ENCODE data around the gene ZNF398.
"Not testable (repeated sequence)": the region's sequence is repeated elsewhere in the genome, so short reads cannot be mapped to it uniquely, and the experiment has no call there.

The ZNF398 gene

DNA sequence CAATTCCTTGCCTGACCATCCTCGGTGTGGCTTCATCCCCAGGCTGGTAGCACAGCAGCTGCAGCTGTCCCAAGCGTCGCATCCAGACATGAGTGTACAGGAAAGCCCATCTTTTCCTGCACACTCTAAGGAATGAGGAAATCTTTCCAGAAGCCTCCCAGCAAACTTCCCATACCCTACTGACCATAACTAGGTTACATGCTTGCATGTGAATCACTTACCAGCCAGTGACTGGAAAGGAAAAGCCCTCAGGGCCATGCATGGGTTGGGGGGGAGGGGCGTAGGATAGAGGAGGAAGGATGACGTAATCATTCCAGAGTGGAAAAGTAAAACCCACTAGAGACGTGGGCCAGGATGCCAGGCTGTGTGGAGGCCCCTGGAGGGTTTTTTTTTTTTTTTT is 73.3 kb downstream of the ZNF398 start:
- ChIA-PET CTCF (no interaction called here), POLR2A (no interaction called here)
- no peak for DNase-seq (ENCODE audit: extremely low spot score)
- TF ChIP-seq, protein P1, sequence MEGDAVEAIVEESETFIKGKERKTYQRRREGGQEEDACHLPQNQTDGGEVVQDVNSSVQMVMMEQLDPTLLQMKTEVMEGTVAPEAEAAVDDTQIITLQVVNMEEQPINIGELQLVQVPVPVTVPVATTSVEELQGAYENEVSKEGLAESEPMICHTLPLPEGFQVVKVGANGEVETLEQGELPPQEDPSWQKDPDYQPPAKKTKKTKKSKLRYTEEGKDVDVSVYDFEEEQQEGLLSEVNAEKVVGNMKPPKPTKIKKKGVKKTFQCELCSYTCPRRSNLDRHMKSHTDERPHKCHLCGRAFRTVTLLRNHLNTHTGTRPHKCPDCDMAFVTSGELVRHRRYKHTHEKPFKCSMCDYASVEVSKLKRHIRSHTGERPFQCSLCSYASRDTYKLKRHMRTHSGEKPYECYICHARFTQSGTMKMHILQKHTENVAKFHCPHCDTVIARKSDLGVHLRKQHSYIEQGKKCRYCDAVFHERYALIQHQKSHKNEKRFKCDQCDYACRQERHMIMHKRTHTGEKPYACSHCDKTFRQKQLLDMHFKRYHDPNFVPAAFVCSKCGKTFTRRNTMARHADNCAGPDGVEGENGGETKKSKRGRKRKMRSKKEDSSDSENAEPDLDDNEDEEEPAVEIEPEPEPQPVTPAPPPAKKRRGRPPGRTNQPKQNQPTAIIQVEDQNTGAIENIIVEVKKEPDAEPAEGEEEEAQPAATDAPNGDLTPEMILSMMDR (IDR thresholded peaks at IDR 0.05; ENCODE audit: control extremely low read depth, extremely low read depth, low read depth, missing control alignments), result no peak

DNA sequence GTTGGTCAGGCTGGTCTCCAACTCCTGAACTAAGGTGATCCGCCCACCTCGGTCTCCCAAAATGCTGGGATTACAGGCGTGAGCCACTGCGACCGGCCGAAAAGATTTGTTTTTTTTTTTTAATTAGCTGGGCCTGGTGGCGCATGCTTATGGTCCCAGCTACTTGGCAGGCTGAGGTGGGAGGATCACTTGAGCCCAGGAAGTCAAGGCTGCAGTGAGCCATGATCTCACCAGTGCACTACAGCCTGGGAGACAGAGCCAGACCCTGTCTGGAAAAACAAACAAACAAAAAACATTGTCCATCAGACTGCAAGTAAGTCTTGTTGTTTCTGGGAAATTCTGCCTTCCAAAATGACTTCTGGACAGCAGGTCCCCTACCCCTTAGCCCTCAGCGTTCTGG is 75.9 kb downstream of the ZNF398 start:
- ChIA-PET CTCF (interaction anchor here (1.6 to 2.2 kb wide), 2 partner anchors 12 to 200 kb away, joined by 3 to 5 read pairs; no protein-coding TSS in a partner anchor), POLR2A (no interaction called here)
- no peak for DNase-seq (ENCODE audit: extremely low spot score)
- TF ChIP-seq, protein P1 (IDR thresholded peaks at IDR 0.05; ENCODE audit: control extremely low read depth, extremely low read depth, low read depth, missing control alignments), result no peak

DNA sequence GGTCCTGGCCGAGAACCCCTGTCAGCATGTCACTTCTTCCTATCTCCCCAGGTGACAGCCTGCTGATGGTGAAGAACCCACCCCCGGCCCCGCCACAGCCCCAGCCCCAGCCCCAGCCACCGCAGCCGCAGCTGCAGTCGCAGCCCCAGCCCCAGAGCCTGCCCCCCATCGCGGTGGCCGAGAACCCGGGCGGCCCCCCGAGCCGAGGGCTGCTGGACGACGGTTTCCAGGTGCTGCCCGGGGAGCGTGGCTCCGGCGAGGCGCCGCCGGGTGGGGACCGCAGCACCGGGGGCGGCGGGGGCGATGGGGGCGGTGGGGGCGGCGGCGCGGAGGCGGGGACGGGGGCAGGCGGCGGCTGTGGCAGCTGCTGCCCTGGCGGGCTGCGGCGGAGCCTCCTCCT is 76.5 kb downstream of the ZNF398 start:
- ChIA-PET CTCF (interaction anchor here (1.6 to 2.2 kb wide), 2 partner anchors 13 to 199 kb away, joined by 3 to 5 read pairs; no protein-coding TSS in a partner anchor), POLR2A (no interaction called here)
- TF ChIP-seq, protein P1 (IDR thresholded peaks at IDR 0.05; ENCODE audit: control extremely low read depth, extremely low read depth, low read depth, missing control alignments), result no peak
- no peak for DNase-seq (ENCODE audit: extremely low spot score)

DNA sequence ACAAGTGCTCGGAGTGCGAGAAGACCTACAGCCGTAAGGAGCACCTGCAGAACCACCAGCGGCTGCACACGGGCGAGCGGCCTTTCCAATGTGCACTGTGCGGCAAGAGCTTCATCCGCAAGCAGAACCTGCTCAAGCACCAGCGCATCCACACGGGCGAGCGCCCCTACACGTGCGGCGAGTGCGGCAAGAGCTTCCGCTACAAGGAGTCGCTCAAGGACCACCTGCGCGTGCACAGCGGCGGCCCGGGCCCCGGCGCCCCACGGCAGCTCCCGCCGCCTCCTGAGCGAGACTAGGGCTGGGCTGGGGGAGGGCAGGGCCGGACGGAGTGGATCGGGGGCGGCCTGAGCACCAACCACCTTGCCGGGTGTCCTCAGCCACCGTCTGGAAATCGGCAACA is 77.1 kb downstream of the ZNF398 start:
- ChIA-PET CTCF (interaction anchor here (1.6 to 2.2 kb wide), 2 partner anchors 13 to 199 kb away, joined by 3 to 5 read pairs; no protein-coding TSS in a partner anchor), POLR2A (no interaction called here)
- TF ChIP-seq, protein P1 (IDR thresholded peaks at IDR 0.05; ENCODE audit: control extremely low read depth, extremely low read depth, low read depth, missing control alignments), result no peak
- no peak for DNase-seq (ENCODE audit: extremely low spot score)

DNA sequence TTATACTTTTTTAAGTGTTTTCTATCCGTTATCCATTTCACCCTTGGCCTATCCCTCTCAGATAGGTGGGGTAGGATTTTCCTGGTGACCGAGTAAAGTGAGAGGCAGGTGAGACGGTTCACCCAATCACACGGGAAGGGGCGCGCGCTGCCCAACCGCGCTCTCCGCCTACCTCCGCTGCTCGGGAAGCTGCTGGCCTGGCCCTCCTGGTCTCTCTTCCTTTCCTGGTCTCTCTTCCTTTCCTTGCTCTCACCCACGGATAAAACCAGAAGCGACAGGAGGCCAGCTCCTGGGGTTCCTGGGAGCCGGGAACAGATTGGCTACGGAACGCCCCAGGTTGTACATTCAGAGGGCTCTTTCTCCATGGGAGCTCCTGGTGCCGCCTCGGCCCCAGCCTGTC is 77.9 kb downstream of the ZNF398 start:
- POLR2A ChIA-PET, result no interaction called here
- TF ChIP-seq, protein P1 (IDR thresholded peaks at IDR 0.05; ENCODE audit: control extremely low read depth, extremely low read depth, low read depth, missing control alignments), result no peak
- no peak for DNase-seq (ENCODE audit: extremely low spot score)
- CTCF ChIA-PET, result no interaction called here

DNA sequence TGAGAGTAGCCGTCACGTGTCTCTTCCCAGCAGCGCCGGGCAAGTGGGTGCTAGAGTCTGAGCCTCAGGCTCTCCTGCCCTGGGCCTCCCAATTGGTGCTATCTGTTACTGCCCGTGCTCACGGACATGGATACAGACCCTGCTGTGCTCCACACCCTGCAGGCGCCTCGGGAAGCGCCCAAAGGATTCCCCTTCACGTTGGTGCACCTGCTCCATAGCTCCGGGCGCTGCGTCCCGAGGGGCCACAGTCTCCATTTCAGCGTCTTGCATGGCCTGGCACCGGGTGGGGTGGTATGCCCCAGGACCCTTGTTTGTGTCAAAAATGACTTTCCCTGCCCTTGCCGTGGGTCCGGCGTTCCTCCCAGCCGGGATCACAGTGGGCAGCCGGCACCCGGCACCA is 78.4 kb downstream of the ZNF398 start:
- no peak for DNase-seq (ENCODE audit: extremely low spot score)
- TF ChIP-seq, protein P1 (IDR thresholded peaks at IDR 0.05; ENCODE audit: control extremely low read depth, extremely low read depth, low read depth, missing control alignments), result no peak
- ChIA-PET POLR2A (no interaction called here), CTCF (interaction anchor here (1.5 kb wide), 1 partner anchor 12 kb away, joined by 3 read pairs; no protein-coding TSS in a partner anchor)

DNA sequence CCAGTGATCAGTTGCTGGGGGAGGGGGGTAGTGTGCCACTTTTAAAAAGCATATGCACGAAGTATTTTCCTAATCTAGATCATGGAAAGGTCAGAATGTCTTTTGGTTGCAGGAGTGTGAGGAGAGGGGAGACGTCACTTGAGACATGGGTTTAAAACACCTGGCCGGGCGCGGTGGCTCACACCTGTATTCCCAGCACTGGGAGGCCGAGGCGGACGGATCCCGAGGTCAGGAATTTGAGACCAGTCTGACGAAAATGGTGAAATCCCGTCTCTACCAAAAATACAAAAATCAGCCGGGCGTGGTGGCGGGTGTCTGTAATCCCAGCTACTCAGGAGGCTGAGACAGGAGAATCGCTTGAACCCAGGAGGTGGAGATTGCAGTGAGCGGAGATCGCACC is 79.1 kb downstream of the ZNF398 start:
- DNase-seq (ENCODE audit: extremely low spot score); POLR2A ChIA-PET: not testable (repeated sequence)
- CTCF ChIA-PET, result interaction anchor here (1.5 kb wide), 1 partner anchor 12 kb away, joined by 3 read pairs; no protein-coding TSS in a partner anchor

Measured in GM10248 (cell line).